A673 (cell line): ENCODE data around the gene BLACAT1.

ENCODE experiments used
- CTCF ChIP-seq: fragments of 300-800, 200-600 bp; sonication (generic); conservative IDR thresholded peaks from 2 replicates; pipeline ENCODE4 v1.5.1; 2017; ENCODE audit warnings: low read depth, mild to moderate bottlenecking, antibody characterized with exemption, low read length, moderate library complexity, mixed read lengths
- EZH2 ChIP-seq: fragments of 200-600 bp; sonication (generic); IDR thresholded peaks from 2 replicates; pipeline ENCODE4 v1.6.1; 2017; ENCODE audit warnings: borderline replicate concordance, low read depth, mild to moderate bottlenecking, mixed read lengths, antibody characterized with exemption, low read length; ENCODE audit not compliant: poor library complexity, severe bottlenecking

GRCh38 chr1:205481629-205482151, 25.8 kb upstream of the BLACAT1 start:
- TF ChIP-seq EZH2 (no peak), CTCF (no peak)
